ENCODE data around the gene XRCC1. TPM values are rescaled to one million over a fixed set of nuclear protein-coding genes. Genes with fewer than 3 reads are reported as not detected.

Gene XRCC1
- total and polyA plus RNA-seq, 9 of the 15 experiments (the other 6 are each of a cell fraction or from before 2014, with no cell fraction given), result 1.5 to 36.9 (median 24.9) TPM

GRCh38 chr19:43595999-43596841, 20.9 kb upstream of the XRCC1 start, which contains the start of the genes IRGQ and ZNF576 (continued):
- TF ChIP-seq PATZ1 (CRISPR knock-in tag; IDR thresholded peaks at IDR 0.05; ENCODE audit: borderline replicate concordance) (no peak; the same call in 1 of the 2 replicates), CREB3L1 (IDR thresholded peaks at IDR 0.05; ENCODE audit: borderline replicate concordance, low read depth) (peak; percentile 75), DPF2 (IDR thresholded peaks at IDR 0.05) (peak; percentile 64), ZBTB12 (CRISPR knock-in tag; IDR thresholded peaks at IDR 0.05) (peak; percentile 97), TCF7L2 (IDR thresholded peaks at IDR 0.05; ENCODE audit: low read depth, low read length) (no peak), TEAD2 (tag; IDR thresholded peaks at IDR 0.05) (no peak), CBFA2T3 (IDR thresholded peaks at IDR 0.05) (0 out of 2 replicates have a peak, but pooled peaks have one; percentile 5), SNRNP70 (optimal IDR thresholded peaks at IDR 0.05; ENCODE audit: low read depth, low read length) (no peak), ZNF384 (IDR thresholded peaks at IDR 0.05; ENCODE audit: low read depth, low read length) (no peak), ZNF512 (tag; IDR thresholded peaks at IDR 0.05) (no peak), ZC3H8 (IDR thresholded peaks at IDR 0.05) (no peak), ZNF146 (CRISPR knock-in tag; IDR thresholded peaks at IDR 0.05; ENCODE audit: unreplicated experiment) (no peak), ZNF592 (IDR thresholded peaks at IDR 0.05) (no peak), ZNF311 (CRISPR knock-in tag; IDR thresholded peaks at IDR 0.05) (0 out of 2 replicates have a peak, but pooled peaks have one; percentile 21), RBFOX2 (IDR thresholded peaks at IDR 0.05; ENCODE audit: low read depth, low read length) (peak; percentile 74), DIDO1 (tag; IDR thresholded peaks at IDR 0.05; ENCODE audit: low read depth) (peak; percentile 94), RBM39 (optimal IDR thresholded peaks at IDR 0.05; ENCODE audit: low read depth, low read length) (peak; percentile 54), BRD4 (IDR thresholded peaks at IDR 0.05) (no peak)
